ENCODE results near the gene LCP2. TPM values are rescaled to one million over a fixed set of nuclear protein-coding genes. Genes with fewer than 3 reads are reported as not detected.

The LCP2 gene
- total and polyA plus RNA-seq, 2 donors (not counting 3 experiments of a cell fraction or from before 2014, with no cell fraction given): not detected

- Histone ChIP-seq H3K4me2 (ENCODE audit: insufficient read depth, low read length) (no peak overlapping the region), H3K4me3 (replicated peaks in 1 of 3; ENCODE audit: insufficient read depth in 1 of 3, low read depth in 1 of 3, low read length in 3 of 3) (no peak overlapping the region), H3K36me3 (ENCODE audit: control insufficient read depth in 2 of 2, extremely low read depth in 1 of 2, insufficient read depth in 2 of 2, low read length in 2 of 2) (no peaks in the 10 kb centered on the region), H3K27ac (ENCODE audit: insufficient read depth, low read depth, low read length) (no peak overlapping the region), H2AFZ (ENCODE audit: low read depth, low read length) (no peak overlapping the region), H3K27me3 (ENCODE audit: control insufficient read depth in 2 of 2, insufficient read depth in 2 of 2, low read length in 2 of 2) (peaks cover 3 to 7% of the 10 kb centered on the region in 2 experiments), H3K9me1 (replicated peaks; ENCODE audit: control insufficient read depth, extremely low read depth, insufficient read depth, low read length) (no peaks in the 10 kb centered on the region), H3K9ac (replicated peaks; ENCODE audit: extremely low read depth, insufficient read depth, low read length) (no peak overlapping the region), H3K9me3 (replicated peaks; ENCODE audit: control insufficient read depth, insufficient read depth, low read length) (no peaks in the 10 kb centered on the region), H3K4me1 (ENCODE audit: control insufficient read depth, extremely low read depth, insufficient read depth, low read length) (peaks cover 3% of the 10 kb centered on the region), H3K79me2 (ENCODE audit: control insufficient read depth, insufficient read depth, low read length) (no peaks in the 10 kb centered on the region), H4K20me1 (replicated peaks; ENCODE audit: control insufficient read depth, extremely low read depth, insufficient read depth, low read length) (no peaks in the 10 kb centered on the region)
- ChIA-PET CTCF (no interaction called here), POLR2A (no interaction called here)
- dilution Hi-C loops (cut with MboI; ENCODE audit: extremely low pct_ligation_motif_present, low sequenced_read_pairs): no loop called here
- no peak for TF ChIP-seq MYC (IDR thresholded peaks at IDR 0.05; ENCODE audit: low read depth, low read length)
- no peak for TF ChIP-seq POLR2A (IDR thresholded peaks at IDR 0.05; ENCODE audit: low read depth, low read length)
- TF ChIP-seq EZH2 (IDR thresholded peaks at IDR 0.05; ENCODE audit: borderline replicate concordance, low read depth, low read length, severe bottlenecking): no peak
- TF ChIP-seq MAX (IDR thresholded peaks at IDR 0.05; ENCODE audit: insufficient read depth, insufficient read length): no peak
- no peak for TF ChIP-seq JUN (IDR thresholded peaks at IDR 0.05; ENCODE audit: borderline replicate concordance, insufficient read depth, insufficient read length, low read depth)
- no peak for TF ChIP-seq CTCF (IDR thresholded peaks at IDR 0.05; ENCODE audit: extremely low read depth in 1 of 2, insufficient read depth in 1 of 2, low read depth in 1 of 2, low read length in 2 of 2)
- TF ChIP-seq FOS (IDR thresholded peaks at IDR 0.05; ENCODE audit: borderline replicate concordance, insufficient read depth, low read length): no peak
- no peak for TF ChIP-seq GATA2 (IDR thresholded peaks at IDR 0.05; ENCODE audit: insufficient read depth, insufficient read length, low read depth, low read length)
- no peak for TF ChIP-seq POLR2AphosphoS5 (IDR thresholded peaks at IDR 0.05; ENCODE audit: insufficient read depth, low read depth, low read length)
- DNase-seq (ENCODE audit: low read depth, low spot score): no peak
- no TSS peak for BruUV-seq (replicated peaks)
- intact Hi-C loops (cut with micrococcal nuclease): loop anchor here (5.0 kb wide), 1 partner anchor 55 kb away; no protein-coding TSS in a partner anchor
- FAIRE-seq: no peak
Measured at GRCh38 chr5:170316937-170317336, 19.4 kb upstream of the LCP2 start.

Measured in endothelial cell of umbilical vein (primary cell).